H9 (cell line): ENCODE measurements around the gene ZNF708. TPM values are rescaled to one million over a fixed set of nuclear protein-coding genes. Genes with fewer than 3 reads are reported as not detected.

Experiments used
- DNase-seq: peaks from one replicate; pipeline ENCODE4 v3.0.0-alpha.2; 2017
- H2AFZ ChIP-seq: one replicate; pipeline ENCODE4 v1.6.1; 2013; ENCODE audit warnings: mild to moderate bottlenecking, low read length, control low read depth, moderate library complexity
- H2AK5ac ChIP-seq: 2 replicates; pipeline ENCODE4 v1.6.1; 2013; ENCODE audit warnings: low read length, control low read depth, mixed read lengths; ENCODE audit not compliant: insufficient read length
- H2BK120ac ChIP-seq: one replicate; pipeline ENCODE4 v1.6.1; 2013; ENCODE audit warnings: low read depth, mild to moderate bottlenecking, low read length, control low read depth, inconsistent platforms; ENCODE audit not compliant: poor library complexity, severe bottlenecking
- H2BK12ac ChIP-seq: 2 replicates; pipeline ENCODE4 v1.6.1; 2013; ENCODE audit warnings: low read length, control low read depth, mixed read lengths, low read depth; ENCODE audit not compliant: insufficient read length
- H2BK15ac ChIP-seq: 2 replicates; pipeline ENCODE4 v1.6.1; 2013; ENCODE audit warnings: low read depth, low read length, control low read depth
- H2BK20ac ChIP-seq: one replicate; pipeline ENCODE4 v1.6.1; 2013; ENCODE audit warnings: low read depth, mild to moderate bottlenecking, low read length, control low read depth, inconsistent platforms; ENCODE audit not compliant: poor library complexity, severe bottlenecking
- H2BK5ac ChIP-seq: 2 replicates; pipeline ENCODE4 v1.6.1; 2013; ENCODE audit warnings: low read length, control low read depth, mixed read lengths; ENCODE audit not compliant: insufficient read length
- H3K14ac ChIP-seq: 2 replicates; pipeline ENCODE4 v1.6.1; 2013; ENCODE audit warnings: low read length, control low read depth; ENCODE audit not compliant: insufficient read depth
- H3K18ac ChIP-seq: 2 replicates; pipeline ENCODE4 v1.6.1; 2013; ENCODE audit warnings: low read depth, mild to moderate bottlenecking, mixed read lengths, low read length, control low read depth; ENCODE audit not compliant: insufficient read length
- H3K23ac ChIP-seq: 2 replicates; pipeline ENCODE4 v1.6.1; 2013; ENCODE audit warnings: low read length, control low read depth, mixed read lengths, low read depth; ENCODE audit not compliant: insufficient read length
- H3K23me2 ChIP-seq: 2 replicates; pipeline ENCODE4 v1.6.1; 2013; ENCODE audit warnings: low read depth, mild to moderate bottlenecking, mixed read lengths, low read length, control low read depth; ENCODE audit not compliant: insufficient read length, poor library complexity, severe bottlenecking
- H3K27ac ChIP-seq: 2 replicates; pipeline ENCODE4 v1.5.1; 2013; ENCODE audit warnings: low read length, control low read depth, mixed read lengths, low read depth; ENCODE audit not compliant: insufficient read length
- H3K27me3 ChIP-seq: 2 replicates; pipeline ENCODE4 v1.6.1; 2013; ENCODE audit warnings: low read length, control low read depth, inconsistent platforms; ENCODE audit not compliant: insufficient read depth
- H3K4ac ChIP-seq: 2 replicates; pipeline ENCODE4 v1.6.1; 2013; ENCODE audit warnings: low read depth, mild to moderate bottlenecking, control low read depth, inconsistent platforms, low read length, moderate library complexity
- H3K4me1 ChIP-seq: 2 replicates; pipeline ENCODE4 v1.6.1; 2013; ENCODE audit warnings: low read length, control low read depth, inconsistent platforms; ENCODE audit not compliant: insufficient read depth
- H3K4me2 ChIP-seq: 2 replicates; pipeline ENCODE4 v1.6.1; 2013; ENCODE audit warnings: low read length, control low read depth, mixed read lengths; ENCODE audit not compliant: insufficient read length, insufficient read depth
- H3K56ac ChIP-seq: 2 replicates; pipeline ENCODE4 v1.6.1; 2013; ENCODE audit warnings: low read depth, mild to moderate bottlenecking, mixed read lengths, low read length, control low read depth; ENCODE audit not compliant: insufficient read length
- H3K79me1 ChIP-seq: 2 replicates; pipeline ENCODE4 v1.6.1; 2013; ENCODE audit warnings: low read depth, mild to moderate bottlenecking, moderate library complexity, low read length, control low read depth, inconsistent platforms; ENCODE audit not compliant: insufficient read depth, poor library complexity, severe bottlenecking
- H3K79me2 ChIP-seq: 2 replicates; pipeline ENCODE4 v1.6.1; 2013; ENCODE audit warnings: low read length, control low read depth, inconsistent platforms; ENCODE audit not compliant: insufficient read depth
- H3K9ac ChIP-seq: 2 replicates; pipeline ENCODE4 v1.6.1; 2013; ENCODE audit warnings: low read length, control low read depth, mixed read lengths; ENCODE audit not compliant: insufficient read length; ENCODE audit errors: extremely low read depth
- H3K9me3 ChIP-seq: one replicate; pipeline ENCODE4 v1.6.1; 2013; ENCODE audit warnings: low read depth, low read length, inconsistent platforms; ENCODE audit not compliant: control insufficient read depth
- H3T11ph ChIP-seq: one replicate; pipeline ENCODE4 v1.6.1; 2013; ENCODE audit warnings: mild to moderate bottlenecking, low read length, control low read depth, inconsistent platforms
- H4K20me1 ChIP-seq: one replicate; pipeline ENCODE4 v1.6.1; 2013; ENCODE audit not compliant: control insufficient read depth, insufficient read length, insufficient read depth
- H4K5ac ChIP-seq: 2 replicates; pipeline ENCODE4 v1.6.1; 2013; ENCODE audit warnings: low read depth, mild to moderate bottlenecking, mixed read lengths, low read length, control low read depth; ENCODE audit not compliant: insufficient read length
- H4K8ac ChIP-seq: replicated peaks from 2 replicates; pipeline ENCODE4 v1.6.1; 2013; ENCODE audit warnings: low read length, control low read depth, mixed read lengths, low read depth; ENCODE audit not compliant: insufficient read length
- H4K91ac ChIP-seq: 2 replicates; pipeline ENCODE4 v1.6.1; 2013; ENCODE audit warnings: low read depth, mild to moderate bottlenecking, moderate library complexity, mixed read lengths, low read length, control low read depth; ENCODE audit not compliant: insufficient read length
- H3K27ac Mint-ChIP-seq, 3 experiments: 2 replicates in 2 of 3; 3 replicates in 1 of 3; pipeline ENCODE4 v1.8.0; 2020 to 2021; ENCODE audit warnings: mixed read lengths in 3 of 3, mild to moderate bottlenecking in 1 of 3, moderate library complexity in 1 of 3
- H3K27me3 Mint-ChIP-seq: 2 replicates; pipeline ENCODE4 v1.8.0; 2021; ENCODE audit warnings: low read depth, mild to moderate bottlenecking, moderate library complexity, mixed read lengths
- H3K36me3 Mint-ChIP-seq, 3 experiments: 2 replicates in 2 of 3; 3 replicates in 1 of 3; pipeline ENCODE4 v1.8.0; 2020 to 2021; ENCODE audit warnings: low read depth in 3 of 3, mixed read lengths in 3 of 3; ENCODE audit not compliant: insufficient read depth in 1 of 3
- H3K4me1 Mint-ChIP-seq, 2 experiments: 2 replicates each; pipeline ENCODE4 v1.8.0; 2020; ENCODE audit warnings: mixed read lengths in 2 of 2
- H3K4me3 Mint-ChIP-seq, 2 experiments: 2 replicates in 1 of 2; 3 replicates in 1 of 2; pipeline ENCODE4 v1.8.0; 2020 to 2021; ENCODE audit warnings: mild to moderate bottlenecking in 2 of 2, mixed read lengths in 2 of 2, moderate library complexity in 1 of 2
- H3K9me3 Mint-ChIP-seq, 2 experiments: 2 replicates in 1 of 2; 3 replicates in 1 of 2; pipeline ENCODE4 v1.8.0; 2020; ENCODE audit warnings: mild to moderate bottlenecking in 2 of 2, mixed read lengths in 2 of 2, moderate library complexity in 1 of 2
- CTCF ChIP-seq: fragments of 200-600 bp; sonication (generic); conservative IDR thresholded peaks from 3 replicates; pipeline ENCODE4 v1.8.0; 2021; ENCODE audit warnings: antibody characterized with exemption, mild to moderate bottlenecking
- WGBS: extraction: QIAGEN DNeasy Blood & Tissue Kit; methylation state at CpG from one replicate; pipeline ENCODE4 v1.1.7; 2013; ENCODE audit warnings: missing lambda C conversion rate, low lambda C conversion rate, mixed read lengths; ENCODE audit not compliant: insufficient read length; ENCODE audit errors: extremely low coverage; 5-methylcytosine and 5-hydroxymethylcytosine counted together
- total RNA-seq: library from RNA; stranded (reverse); gene quantifications from 2 replicates; pipeline ENCODE4 v1.2.1, GENCODE V29; 2021

ZNF708 gene
- total RNA-seq, 1 experiment from 2014 or later = 34.4 TPM

GRCh38 chr19:21326169-21326568 lies 3.0 kb downstream of the ZNF708 start:
- Histone ChIP-seq H3K4me2 (no peak overlapping the region), H3K4me1 (no peaks in the 10 kb centered on the region), H2AK5ac (no peak overlapping the region), H3K56ac (no peak overlapping the region), H3K23me2 (no peaks in the 10 kb centered on the region), H4K8ac (no peak overlapping the region), H2BK120ac (no peak overlapping the region), H2BK20ac (no peak overlapping the region), H2BK15ac (no peak overlapping the region), H2AFZ (no peak overlapping the region), H3K14ac (no peak overlapping the region), H3K27me3 (no peaks in the 10 kb centered on the region), H3K9ac (no peak overlapping the region), H4K20me1 (no peaks in the 10 kb centered on the region), H3K18ac (no peak overlapping the region), H3K79me1 (peaks cover 6% of the 10 kb centered on the region), H3K23ac (no peak overlapping the region), H2BK12ac (no peak overlapping the region), H3T11ph (no peak overlapping the region), H4K91ac (no peak overlapping the region), H3K79me2 (peaks cover 24% of the 10 kb centered on the region; the same call in 1 of the 2 replicates), H2BK5ac (no peak overlapping the region), H4K5ac (no peak overlapping the region), H3K9me3 (no peaks in the 10 kb centered on the region), H3K27ac (no peak overlapping the region), H3K4ac (no peak overlapping the region)
- TF ChIP-seq CTCF = no peak
- H3K4me3 Mint-ChIP-seq = peak overlapping the region in 1 of 2 experiments; percentile 24; a peak in 1 of 5 replicates
- peaks cover 28 to 36% (median 32%) of the 10 kb centered on the region in 3 experiments for H3K36me3 Mint-ChIP-seq
- no peaks in the 10 kb centered on the region; the same call in 1 of the 2 replicates for H3K27me3 Mint-ChIP-seq
- H3K9me3 Mint-ChIP-seq = peaks cover 16 to 19% of the 10 kb centered on the region in 2 experiments
- no peak for DNase-seq
- no CpG with 5 or more reads among the region's 2 CpGs for WGBS
- no peak overlapping the region for H3K27ac Mint-ChIP-seq
- peaks cover 49% of the 10 kb centered on the region in 2 experiments for H3K4me1 Mint-ChIP-seq
